Right ventricle myocardium superior (tissue), 1 donor: ENCODE measurements around the gene PADI1. TPM values are rescaled to one million over a fixed set of nuclear protein-coding genes. Genes with fewer than 3 reads are reported as not detected.
A peak's percentile ranks its signal among the peaks of the same experiment; 100 is the strongest.

Source experiments
- ATAC-seq: fragments of 200-7000 bp; cut with Tn5 transposase; one replicate; pipeline ENCODE4 v1.9.1; 2020; ENCODE audit warnings: mild to moderate bottlenecking; ENCODE audit not compliant: poor library complexity
- DNase-seq: peaks from one replicate; pipeline ENCODE4 v3.0.0-alpha.2; 2020
- intact Hi-C: fragments of 100-400 bp; cut with DNase I; formaldehyde crosslinking; loops from one replicate; pipeline ENCODE4 v1.11.2; 2022
- total RNA-seq: library from RNA; stranded (reverse); fragmentation: NEBNext Ultra II Directional; extraction: Animal tissue kit (Norgen Biotek cat#: 25700); gene quantifications from one replicate; pipeline ENCODE4 v1.2.1, GENCODE V29; 2021
- donor health status: DM: no; HTN: yes; CAD: no; lungs with severe emphysema.

The PADI1 gene
- total RNA-seq, 1 donor from 2014 or later = not detected

- intact Hi-C loops = no loop called here
- no peak for ATAC-seq
- DNase-seq = no peak
Observed at GRCh38 chr1:17212009-17212408, 7.1 kb downstream of the PADI1 start.

GRCh38 chr1:17212487-17213121, 7.7 kb downstream of the PADI1 start:
- ATAC-seq = no peak
- DNase-seq = peak; percentile 60
- intact Hi-C loops = no loop called here

- DNase-seq (peak; percentile 13), ATAC-seq (no peak)
- intact Hi-C loops = no loop called here
Observed at GRCh38 chr1:17213148-17213781, 8.3 kb downstream of the PADI1 start.

- intact Hi-C loops = no loop called here
Observed at GRCh38 chr1:17213782-17214148, 8.8 kb downstream of the PADI1 start.

GRCh38 chr1:17214876-17215544, 10.1 kb downstream of the PADI1 start:
- ATAC-seq = no peak
- DNase-seq = peak; percentile 5
- intact Hi-C loops = no loop called here

More at GRCh38 chr1:17213782-17214148, 8.8 kb downstream of the PADI1 start:
- DNase-seq (no peak), ATAC-seq (no peak)

GRCh38 chr1:17215545-17215890, 10.6 kb downstream of the PADI1 start:
- ATAC-seq (no peak), DNase-seq (peak; percentile 23)
- intact Hi-C loops = no loop called here

GRCh38 chr1:17216078-17216477, 11.2 kb downstream of the PADI1 start:
- intact Hi-C loops = no loop called here
- DNase-seq (no peak), ATAC-seq (no peak)

- ATAC-seq (no peak), DNase-seq (no peak)
- intact Hi-C loops = no loop called here
Observed at GRCh38 chr1:17217607-17218006, 12.7 kb downstream of the PADI1 start.

- DNase-seq = no peak
- ATAC-seq = no peak
Observed at GRCh38 chr1:17218939-17219338, 14.0 kb downstream of the PADI1 start.

GRCh38 chr1:17220287-17220686, 15.4 kb downstream of the PADI1 start:
- no peak for ATAC-seq
- no peak for DNase-seq
- intact Hi-C loops = no loop called here

More at GRCh38 chr1:17218939-17219338, 14.0 kb downstream of the PADI1 start:
- intact Hi-C loops = no loop called here

- intact Hi-C loops = no loop called here
- no peak for DNase-seq
- no peak for ATAC-seq
Observed at GRCh38 chr1:17222557-17222956, 17.6 kb downstream of the PADI1 start.

GRCh38 chr1:17224434-17224833, 19.5 kb downstream of the PADI1 start:
- ATAC-seq (no peak), DNase-seq (no peak)
- intact Hi-C loops = no loop called here

- intact Hi-C loops = no loop called here
- no peak for DNase-seq
- ATAC-seq = no peak
Observed at GRCh38 chr1:17225140-17225539, 20.2 kb downstream of the PADI1 start.

GRCh38 chr1:17227358-17227915, 22.5 kb downstream of the PADI1 start:
- DNase-seq (no peak), ATAC-seq (no peak)
- intact Hi-C loops = no loop called here

- DNase-seq = no peak
- intact Hi-C loops = no loop called here
- no peak for ATAC-seq
Observed at GRCh38 chr1:17228619-17229018, 23.7 kb downstream of the PADI1 start.

GRCh38 chr1:17229379-17229778, 24.5 kb downstream of the PADI1 start:
- intact Hi-C loops = no loop called here
- ATAC-seq = no peak

GRCh38 chr1:17230106-17230505, 25.2 kb downstream of the PADI1 start:
- ATAC-seq (no peak), DNase-seq (no peak)
- intact Hi-C loops = no loop called here

More at GRCh38 chr1:17229379-17229778, 24.5 kb downstream of the PADI1 start:
- DNase-seq = no peak

GRCh38 chr1:17230671-17231310, 25.9 kb downstream of the PADI1 start:
- intact Hi-C loops = no loop called here
- DNase-seq (no peak), ATAC-seq (no peak)
